GM18505 (cell line): ENCODE measurements around the gene TMEM94.
"Not testable (repeated sequence)": the region's sequence is repeated elsewhere in the genome, so short reads cannot be mapped to it uniquely, and the experiment has no call there.

Experiments
- ATAC-seq: cut with Tn5 transposase; IDR thresholded peaks from one replicate; pipeline ENCODE4 v1.9.1; 2021; ENCODE audit not compliant: unreplicated experiment
- POLR2A ChIP-seq: IDR thresholded peaks from 4 replicates; pipeline ENCODE4 v1.6.1; 2011; ENCODE audit warnings: borderline replicate concordance; ENCODE audit not compliant: insufficient read depth, insufficient read length; ENCODE audit errors: extremely low read depth

TMEM94 gene

GRCh38 chr17:75518983-75519537, 62.6 kb downstream of the TMEM94 start:
- TF ChIP-seq POLR2A: no peak
- ATAC-seq: no peak

DNA sequence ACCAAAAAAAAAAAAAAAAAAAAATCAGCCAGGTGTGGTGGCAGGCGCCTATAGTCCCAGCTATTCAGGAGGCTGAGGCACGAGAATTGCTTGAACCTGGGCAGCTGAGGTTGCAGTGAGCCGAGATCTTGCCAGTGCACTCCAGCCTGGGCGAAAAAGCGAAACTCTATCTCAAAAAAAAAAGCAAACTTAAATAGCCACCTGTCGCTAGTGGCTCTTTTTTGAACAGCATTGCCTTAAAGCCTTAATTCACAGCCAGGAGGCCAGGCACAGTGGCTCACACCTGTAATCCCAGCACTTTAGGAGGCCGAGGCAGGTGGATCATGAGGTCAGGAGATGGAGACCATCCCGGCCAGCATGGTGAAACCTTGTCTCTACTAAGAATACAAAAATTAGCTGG, 64.0 kb downstream of the TMEM94 start:
- not testable (repeated sequence) for ATAC-seq

DNA sequence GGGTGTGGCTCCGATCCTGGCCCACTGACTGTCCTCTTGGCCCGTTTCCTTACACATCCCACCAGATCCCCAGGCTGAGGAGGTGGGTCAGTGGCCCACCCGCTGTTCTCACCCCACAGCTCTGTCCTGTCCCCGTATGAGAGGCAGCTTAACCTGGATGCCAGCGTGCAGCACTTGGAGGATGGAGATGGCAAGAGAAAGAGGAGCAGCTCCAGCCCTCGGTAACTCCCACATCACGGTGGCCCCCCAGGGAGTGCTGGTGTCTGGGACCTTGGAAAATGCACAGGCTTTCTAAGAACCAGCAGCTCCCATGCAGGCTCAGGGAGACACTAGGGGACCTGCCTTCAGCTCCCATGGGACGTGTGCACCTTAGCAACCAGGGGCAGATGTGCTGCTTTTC, 64.9 kb downstream of the TMEM94 start:
- ATAC-seq: no peak
- no peak for TF ChIP-seq POLR2A

DNA sequence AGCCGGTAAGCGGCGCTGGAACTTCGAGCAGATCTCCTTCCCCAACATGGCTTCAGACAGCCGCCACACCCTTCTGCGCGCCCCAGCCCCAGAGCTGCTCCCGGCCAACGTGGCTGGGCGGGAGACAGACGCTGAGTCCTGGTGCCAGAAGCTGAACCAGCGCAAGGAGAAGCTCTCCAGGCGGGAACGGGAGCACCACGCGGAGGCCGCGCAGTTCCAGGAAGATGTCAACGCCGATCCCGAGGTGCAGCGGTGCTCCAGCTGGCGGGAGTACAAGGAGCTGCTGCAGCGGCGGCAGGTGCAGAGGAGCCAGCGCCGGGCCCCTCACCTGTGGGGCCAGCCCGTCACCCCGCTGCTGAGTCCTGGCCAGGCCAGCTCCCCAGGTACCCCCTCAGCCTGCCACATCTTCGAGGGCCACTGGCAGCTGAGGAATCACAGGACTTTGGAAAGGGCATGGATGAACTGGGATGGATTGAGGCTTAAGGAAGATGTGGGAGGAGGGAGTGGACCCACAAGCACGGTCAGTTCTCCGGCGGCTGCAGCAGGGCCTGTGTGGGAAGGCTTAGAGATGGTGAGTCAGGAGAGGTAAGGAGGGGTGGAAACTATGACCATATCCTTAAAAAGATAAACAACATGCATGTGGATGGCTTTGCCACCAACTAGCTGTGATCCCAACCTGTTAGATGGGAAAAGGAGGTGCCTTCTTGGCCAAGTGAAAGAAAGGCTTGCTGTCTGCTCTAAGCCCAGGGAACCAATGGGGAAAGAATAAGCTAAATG, 65.7 kb downstream of the TMEM94 start:
- TF ChIP-seq POLR2A: no peak
- ATAC-seq: no peak

DNA sequence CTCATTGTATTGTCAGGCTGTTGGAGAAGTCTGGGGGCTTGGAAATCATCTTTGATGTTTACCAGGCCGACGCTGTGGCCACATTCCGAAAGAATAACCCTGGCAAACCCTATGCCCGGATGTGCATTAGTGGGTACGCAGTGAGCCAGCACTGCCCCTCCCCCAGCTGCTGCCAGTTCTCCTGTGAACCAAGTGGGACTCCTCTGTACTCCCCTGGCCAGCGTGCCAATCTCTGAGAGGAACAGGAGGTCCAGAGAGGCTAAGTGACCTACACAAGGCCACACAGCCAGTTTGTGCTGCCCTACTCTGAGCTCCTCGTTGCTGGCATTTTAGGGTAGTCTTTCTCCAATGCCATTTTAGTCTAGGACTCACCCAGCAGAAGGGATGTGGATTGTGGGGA, 67.2 kb downstream of the TMEM94 start:
- TF ChIP-seq POLR2A: no peak
- no peak for ATAC-seq

DNA sequence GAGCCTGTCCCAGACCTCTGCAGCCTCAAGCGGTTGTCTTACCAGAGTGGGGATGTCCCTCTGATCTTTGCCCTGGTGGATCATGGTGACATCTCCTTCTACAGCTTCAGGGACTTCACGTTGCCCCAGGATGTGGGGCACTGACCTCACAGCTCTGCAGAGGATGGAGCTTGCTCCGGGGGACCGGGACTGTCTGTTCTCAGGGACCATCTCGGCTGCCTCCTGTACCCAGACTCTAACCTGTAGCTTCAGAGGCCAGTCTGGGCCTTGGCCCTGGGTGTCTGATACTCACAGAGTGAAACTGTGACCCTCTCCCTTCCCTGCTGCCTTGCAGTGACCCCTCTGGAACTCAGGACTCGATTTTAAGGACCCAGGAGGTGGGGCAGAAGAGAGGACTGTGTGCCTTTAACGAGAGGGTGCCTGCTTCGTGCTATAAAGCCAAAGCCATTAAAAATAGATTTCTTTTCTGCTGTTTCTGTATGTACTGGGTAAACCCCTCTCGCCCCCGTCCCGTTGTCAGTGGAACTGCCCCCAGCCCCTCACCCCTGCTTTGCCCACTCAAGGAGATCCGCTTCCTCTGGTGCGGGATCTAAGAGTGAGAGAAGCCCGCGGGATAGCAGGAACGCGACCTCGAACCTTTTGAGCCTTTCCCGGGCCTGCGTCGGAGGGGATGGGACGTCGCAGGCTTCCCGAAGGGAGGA, 68.0 kb downstream of the TMEM94 start:
- ATAC-seq: no peak
- no peak for TF ChIP-seq POLR2A

DNA sequence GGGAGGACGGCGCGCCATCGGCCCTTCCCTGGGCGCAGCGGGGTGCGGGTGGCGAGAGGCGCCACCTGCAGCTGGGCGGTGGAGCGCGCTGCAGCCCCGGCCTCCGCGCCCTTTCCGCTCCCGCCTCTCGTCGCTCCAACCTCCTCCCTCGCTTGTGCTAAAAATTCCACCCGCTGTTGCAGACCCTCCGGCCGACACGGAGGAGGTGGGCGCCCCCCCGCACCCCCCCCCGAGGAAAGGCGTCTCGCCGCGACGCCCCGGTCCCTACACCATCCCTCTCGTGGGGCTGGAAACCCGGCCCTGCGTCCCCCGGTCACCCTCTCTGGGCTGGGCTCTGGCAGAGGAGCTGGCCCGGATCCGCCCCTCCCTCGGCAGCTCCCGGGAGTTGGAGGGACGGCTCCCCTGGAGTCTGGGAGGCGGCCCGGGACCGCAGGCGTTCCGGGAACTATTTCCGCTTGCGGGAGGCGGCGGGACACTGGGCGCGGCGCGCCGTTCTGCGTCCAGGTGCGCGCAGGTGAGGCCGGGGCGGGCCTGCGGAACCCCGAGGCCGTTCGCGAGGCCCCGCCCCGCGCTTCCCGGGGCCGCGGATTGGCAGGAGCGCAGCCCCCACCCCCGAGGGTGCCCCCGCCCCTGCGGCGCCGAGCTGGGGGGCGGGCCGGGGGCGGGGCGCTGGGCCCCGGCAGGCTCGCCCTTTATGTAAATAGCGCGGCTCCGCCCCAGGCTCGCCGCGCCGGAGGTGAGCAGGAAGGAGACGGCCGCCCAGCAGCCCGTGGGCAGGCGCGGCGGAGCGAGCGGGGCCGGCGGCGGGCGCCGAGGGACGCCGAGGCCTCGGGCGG, 68.8 kb downstream of the TMEM94 start, which contains the start of gene LLGL2:
Gene LLGL2, plus strand, starts transcription at position 728 of the 836 bp plus-strand sequence. CDS start 17,730 bp downstream, outside the sequence.
- peak; percentile 81 for ATAC-seq
- peak; percentile 43 for TF ChIP-seq POLR2A

- no peak for ATAC-seq
- no peak for TF ChIP-seq POLR2A
Measured at GRCh38 chr17:75525806-75526554, 69.5 kb downstream of the TMEM94 start.

- no peak for ATAC-seq
- no peak for TF ChIP-seq POLR2A
Measured at GRCh38 chr17:75526555-75527270, 70.3 kb downstream of the TMEM94 start.

DNA sequence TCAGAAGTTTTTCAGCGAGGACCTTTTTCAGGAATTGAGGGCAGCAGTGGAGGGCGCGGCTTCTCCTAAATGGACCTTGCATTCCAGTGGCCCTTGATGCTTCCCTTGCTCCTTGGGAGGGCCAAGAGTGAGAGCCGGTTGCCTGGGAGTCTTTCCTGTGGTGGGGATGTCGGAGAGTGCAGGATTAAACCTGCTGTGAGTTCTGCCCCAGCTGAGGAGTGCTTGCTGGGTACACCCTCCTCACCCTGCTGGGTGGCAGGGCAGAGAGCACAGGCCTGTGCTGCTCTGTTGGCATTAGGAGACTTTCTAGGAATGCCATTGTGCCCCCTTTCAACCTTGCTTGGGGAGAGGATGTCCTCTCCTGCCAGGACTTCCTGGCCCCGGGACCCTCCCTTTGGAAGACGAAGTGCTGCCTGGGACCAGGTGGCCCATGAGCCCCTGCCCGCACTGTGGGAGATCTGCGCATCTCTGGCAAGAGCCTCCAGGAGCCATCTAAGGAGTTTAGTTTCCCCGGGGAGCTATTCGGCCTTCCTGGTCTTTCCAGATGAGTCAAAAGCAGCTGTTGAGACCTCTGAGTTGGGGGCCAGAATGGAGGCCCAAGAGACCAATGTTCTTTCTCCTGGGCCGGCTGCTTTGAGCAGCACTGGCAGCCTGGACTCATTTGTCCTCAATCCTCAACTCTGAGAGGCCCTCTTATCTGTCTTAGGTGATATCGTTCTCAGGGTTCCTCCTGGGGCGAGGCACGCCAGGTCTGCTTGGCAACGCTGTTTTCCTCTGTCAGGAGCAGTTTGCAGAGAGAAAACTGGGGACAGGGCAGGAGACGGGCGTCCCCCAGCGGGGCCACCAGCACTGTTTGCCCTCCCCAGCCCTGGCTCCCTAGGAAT, 74.6 kb downstream of the TMEM94 start:
- ATAC-seq: no peak
- TF ChIP-seq POLR2A: no peak

DNA sequence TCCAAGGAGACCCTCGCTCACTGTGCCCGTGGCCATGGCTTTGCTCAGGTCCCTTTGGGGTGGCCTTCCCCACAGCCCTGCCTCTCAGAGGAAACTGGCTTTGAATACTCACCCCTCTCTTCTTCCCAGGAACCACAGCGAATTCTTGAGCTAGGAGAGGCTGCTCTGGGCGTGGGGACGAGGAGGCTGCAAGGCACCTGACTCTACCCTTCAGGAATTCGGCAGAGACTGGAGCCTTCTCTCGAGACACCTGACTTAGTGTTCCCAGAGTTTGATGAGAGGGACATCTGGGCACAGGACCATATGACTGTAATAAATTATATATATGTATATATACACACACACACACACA, 75.3 kb downstream of the TMEM94 start:
- no peak for ATAC-seq
- TF ChIP-seq POLR2A: no peak
